Dedifferentiated amniotic fluid mesenchymal stem cell (primary cell): ENCODE results near the gene CHST15.

Experiments used
- DNase-seq: peaks from one replicate; pipeline ENCODE4 v3.0.0-alpha.2; 2016; ENCODE audit errors: extremely low spot score

Gene CHST15, protein sequence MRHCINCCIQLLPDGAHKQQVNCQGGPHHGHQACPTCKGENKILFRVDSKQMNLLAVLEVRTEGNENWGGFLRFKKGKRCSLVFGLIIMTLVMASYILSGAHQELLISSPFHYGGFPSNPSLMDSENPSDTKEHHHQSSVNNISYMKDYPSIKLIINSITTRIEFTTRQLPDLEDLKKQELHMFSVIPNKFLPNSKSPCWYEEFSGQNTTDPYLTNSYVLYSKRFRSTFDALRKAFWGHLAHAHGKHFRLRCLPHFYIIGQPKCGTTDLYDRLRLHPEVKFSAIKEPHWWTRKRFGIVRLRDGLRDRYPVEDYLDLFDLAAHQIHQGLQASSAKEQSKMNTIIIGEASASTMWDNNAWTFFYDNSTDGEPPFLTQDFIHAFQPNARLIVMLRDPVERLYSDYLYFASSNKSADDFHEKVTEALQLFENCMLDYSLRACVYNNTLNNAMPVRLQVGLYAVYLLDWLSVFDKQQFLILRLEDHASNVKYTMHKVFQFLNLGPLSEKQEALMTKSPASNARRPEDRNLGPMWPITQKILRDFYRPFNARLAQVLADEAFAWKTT

DNA sequence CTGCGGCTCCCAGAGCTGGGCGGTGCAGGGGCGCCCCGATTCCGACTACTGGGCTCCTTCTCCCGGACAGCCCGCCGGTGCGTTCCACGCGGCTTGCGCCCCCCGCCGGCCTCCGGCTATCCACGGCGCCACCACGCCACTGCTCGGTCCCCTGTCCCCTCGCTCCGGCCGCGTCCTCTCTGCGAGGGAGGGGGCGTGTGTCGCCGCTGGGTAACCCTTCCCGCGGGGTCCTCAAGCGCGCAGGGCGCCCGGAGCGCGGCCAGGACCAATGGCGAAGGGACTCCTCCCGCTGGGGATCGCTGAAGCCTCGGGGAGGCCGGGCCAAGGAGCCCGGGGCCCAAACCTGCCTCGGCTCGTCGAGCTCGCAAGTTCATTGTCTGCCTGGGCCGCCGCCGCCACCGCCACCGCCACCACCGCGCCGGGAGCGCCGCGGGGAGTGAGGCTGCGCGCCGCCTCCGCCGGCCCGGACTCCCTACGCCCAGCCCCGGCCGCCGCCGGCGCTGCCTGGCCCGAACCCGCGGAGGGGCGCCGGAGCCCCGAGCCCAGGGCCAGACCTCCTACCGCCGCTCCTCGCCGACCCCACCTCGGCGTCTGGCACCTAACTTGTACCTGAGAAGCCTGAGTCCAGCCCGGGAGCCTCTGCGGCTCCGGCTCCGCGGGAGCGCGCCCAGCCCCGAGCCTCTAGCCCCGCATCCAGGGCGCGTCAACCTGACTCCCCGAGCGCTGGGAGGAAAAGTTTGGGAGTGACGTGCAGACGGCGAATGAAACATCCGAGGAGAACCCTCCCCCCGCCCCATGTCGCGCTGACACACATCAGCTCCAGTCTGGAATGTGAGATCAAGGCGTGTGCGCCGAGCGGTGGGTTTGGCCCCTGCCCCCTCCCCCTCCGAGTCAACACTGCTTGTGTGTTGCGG is at the start of gene CHST15:
TSS of gene CHST15 (minus strand) at position 739 of the 914 bp plus-strand sequence. CDS start 47,386 bp downstream, outside the sequence.
- DNase-seq: peak; percentile 62

DNA sequence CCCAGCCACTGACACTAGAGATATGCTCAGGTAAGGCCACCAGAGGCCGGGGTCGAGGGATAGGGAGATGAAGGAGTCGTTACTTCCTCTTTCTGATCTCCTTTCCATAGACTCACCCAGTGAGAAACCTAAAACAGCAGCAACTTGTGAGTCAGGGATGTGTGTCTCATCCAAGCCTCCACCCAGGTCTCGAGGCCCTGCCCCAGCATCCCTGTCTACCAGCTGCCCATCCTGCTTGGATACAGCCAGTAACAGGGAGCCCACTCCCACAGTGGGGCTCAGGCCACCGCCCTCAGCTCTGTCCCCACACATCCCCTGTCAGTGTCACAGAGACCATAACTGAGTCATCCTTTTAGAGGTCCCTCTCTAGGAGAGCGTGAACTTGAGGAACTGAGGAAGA is 49.6 kb upstream of the CHST15 start:
- no peak for DNase-seq

DNA sequence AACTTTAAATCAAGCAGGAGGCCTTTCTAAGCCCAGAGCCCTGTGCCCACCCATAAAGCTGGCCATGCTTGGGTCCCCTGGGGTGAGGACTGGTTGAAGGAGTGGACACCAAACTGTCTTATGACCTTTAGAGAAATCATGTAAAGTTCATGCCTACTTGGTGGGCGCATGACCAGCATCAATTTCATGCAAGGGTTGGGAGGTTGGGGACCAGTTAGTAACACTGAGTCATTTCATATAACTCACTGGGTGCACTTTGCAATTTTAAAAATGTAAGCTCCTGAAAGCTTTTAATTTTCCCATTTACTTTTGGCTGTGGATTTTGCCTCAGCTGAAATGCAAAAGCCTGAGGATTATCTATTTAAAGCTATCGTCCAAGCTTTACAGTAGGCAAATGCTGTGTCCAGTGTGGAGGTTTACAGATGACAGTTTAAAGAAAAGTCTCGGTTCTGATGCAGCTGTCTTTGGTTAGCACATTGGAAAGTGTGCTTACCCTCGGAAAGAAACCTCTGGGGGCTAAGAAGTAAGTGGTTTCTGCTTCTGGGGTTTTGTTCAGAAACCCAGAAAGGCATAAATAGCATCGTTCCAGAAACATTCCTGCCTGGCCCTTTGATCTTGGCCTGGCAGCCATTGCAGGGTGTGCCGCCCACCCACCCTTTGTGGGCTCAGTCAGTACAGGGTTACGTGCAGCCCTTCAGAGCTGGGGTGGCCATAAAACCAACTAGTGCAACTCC is 48.8 kb upstream of the CHST15 start:
- DNase-seq: no peak

DNA sequence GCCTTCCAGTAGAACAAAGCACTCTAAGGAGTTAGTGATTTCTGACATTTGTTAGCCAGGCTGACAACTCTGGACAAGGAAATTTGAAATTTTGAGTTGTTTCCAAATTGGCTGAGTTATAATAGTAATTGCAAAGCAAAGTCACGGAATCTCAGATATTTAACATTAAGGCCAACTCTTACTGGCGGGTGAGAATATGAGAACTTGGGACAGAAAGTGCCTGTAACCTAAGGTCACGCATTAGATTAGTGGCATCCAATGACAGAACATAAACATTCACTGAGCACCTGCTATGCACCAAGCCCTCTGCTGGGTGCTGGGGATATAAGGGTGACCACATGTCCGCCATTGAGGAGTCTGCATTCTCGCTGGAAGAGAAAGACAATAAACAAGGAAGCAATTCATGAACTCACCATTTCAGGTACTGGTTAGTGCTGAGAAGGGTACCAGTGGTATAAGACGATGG is 45.5 kb upstream of the CHST15 start:
- no peak for DNase-seq

DNA sequence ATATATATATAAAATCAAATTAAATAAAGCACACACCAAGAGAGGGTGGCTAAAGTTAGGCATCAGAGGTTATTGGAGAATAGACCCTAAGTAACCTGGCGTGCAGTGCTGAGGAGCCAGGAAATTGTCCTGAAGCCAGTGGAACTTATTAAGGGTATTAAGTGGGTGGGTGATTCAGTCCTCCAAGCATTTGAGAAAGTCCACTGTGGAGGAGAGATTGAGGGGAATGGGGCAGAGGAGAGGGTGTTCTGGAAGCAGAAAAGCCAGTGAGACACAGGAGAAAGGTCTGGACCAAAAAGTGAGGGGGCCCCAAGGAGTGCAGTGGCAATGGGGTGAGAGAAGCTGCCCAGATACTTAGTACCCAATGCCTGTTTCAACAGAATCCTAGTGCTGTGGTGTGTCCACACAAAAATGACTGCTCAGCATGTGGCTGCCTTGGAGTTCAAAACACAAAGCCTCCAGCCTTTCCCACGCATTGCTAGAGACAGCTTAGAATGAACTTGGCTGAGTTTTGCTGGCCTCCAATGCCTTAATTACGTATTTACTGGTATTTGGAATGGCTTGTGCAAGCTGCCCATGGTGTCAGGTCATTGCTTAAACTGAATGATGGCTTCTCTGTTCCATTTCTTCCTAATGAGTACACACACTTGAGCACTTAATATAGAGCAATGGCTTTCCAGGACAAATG is 44.9 kb upstream of the CHST15 start:
- no peak for DNase-seq

DNA sequence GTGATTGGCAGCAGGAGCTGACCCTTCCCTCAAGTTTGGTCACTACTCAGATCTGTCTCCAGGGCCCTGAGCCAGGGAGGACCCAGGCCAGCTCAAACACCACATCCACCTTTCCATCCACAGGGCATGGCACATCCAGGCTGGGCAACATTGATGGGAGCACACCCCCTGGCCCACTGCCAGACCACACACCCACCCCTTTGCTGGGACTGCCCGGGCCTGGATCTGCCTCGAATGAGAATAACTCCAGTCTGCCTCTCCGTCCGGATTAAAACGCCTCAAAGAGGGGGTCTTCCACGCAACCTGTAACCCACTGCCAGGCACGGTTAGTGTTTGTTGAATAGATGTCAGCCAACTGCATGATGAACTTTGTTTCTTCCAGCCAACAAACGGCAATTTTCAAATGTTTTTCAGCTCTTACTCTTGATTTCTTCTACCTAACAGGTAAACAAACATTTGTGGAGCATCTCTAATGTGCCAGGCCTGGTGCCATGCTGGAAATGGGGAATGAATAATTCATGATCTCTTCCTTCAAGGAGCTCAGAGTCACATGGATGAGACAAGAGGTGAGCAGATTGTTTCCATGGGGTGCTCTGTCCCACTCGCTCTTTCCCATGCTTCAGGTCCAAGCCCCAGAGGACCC is 41.0 kb upstream of the CHST15 start:
- DNase-seq: no peak

DNA sequence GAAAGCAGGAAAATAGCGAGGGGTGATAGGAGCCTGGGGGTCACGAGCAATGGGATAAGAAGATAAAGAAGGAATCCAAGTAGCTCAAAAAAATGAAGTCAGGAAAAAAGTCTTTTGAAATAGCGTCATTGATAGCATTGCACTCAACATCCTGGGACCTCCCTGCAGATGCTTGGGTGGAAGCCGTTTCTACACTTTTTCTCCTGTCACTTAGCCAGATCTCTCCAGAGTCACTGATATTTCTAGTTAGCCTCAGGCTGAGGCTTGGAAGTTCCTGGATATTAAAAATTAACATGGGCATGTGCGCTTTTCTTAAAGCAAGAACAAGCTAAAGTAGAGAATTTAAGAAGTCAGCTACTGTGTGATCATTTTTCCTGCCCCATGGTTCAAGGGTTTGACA is 39.5 kb upstream of the CHST15 start:
- no peak for DNase-seq

DNA sequence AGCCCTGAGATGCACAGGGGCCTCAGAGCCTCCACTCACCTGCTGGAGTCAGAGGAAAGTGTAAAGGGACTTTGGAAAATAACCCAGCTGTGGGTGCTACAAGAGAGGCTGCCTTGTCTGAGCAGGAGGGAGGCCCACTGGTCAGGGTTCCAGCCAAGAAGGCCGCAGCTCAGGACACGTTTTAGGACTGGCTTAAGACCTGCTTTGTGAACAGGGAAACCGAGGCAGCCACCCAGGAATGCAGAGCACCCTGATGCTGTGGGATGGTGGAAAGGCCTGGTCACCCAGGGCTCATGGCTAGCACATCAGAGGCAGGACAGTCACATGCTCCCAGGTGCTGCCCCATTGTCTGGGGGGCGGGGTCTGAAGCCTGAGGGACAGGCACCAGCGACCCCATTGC is 38.9 kb upstream of the CHST15 start:
- no peak for DNase-seq

DNA sequence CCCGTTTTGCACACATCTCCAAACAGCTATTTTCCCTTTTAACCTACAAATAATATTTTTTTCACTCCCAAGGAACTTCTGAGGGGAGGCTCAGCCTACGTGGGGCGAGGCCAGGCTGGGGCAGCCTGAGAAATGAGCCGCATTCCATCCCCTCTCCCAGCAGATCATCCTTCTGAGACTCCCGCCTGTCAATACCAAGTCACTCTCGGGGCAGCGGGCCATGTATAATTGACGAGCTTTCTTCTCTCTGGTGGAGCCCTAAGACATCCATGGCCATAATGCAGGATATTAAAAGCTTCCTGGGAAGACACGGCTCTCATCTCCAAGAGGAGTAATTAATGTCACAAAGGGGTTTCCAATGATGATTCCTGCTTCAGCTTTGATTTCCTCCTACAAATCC is 37.8 kb upstream of the CHST15 start:
- no peak for DNase-seq

DNA sequence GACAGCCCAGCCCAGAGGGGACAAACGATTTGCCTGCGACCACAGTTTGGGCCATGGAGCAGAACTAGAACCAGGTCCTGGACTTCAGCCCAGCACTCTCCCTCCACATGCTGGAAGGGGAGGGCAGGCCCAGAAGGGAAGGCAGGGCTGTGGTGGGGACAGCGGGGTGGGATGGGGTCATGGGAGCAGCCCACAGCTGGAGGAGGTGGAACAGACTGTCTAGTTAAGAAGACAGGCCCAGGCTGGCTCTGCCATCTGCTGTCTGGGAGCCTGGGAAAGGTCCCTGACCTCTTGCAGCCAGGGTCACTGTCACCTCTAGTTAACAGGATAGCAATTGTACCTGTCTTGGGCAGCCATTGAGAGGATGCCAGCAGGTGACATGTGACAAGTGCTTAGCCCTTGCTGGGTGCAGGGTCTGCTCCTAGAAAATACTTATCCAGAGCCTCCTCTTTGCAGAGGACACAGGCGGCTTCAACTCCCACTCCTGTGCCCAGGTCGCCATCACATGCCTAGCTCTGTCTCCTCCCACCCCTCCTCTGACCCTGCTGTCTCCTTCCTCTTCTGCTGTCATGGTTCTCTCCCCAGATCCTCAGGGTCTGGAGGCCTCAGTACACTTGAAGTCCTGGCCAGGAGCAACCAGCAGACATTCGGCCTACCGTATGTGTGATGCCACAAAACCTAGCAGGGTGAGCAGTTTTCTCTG is 37.0 kb upstream of the CHST15 start:
- DNase-seq: no peak

DNA sequence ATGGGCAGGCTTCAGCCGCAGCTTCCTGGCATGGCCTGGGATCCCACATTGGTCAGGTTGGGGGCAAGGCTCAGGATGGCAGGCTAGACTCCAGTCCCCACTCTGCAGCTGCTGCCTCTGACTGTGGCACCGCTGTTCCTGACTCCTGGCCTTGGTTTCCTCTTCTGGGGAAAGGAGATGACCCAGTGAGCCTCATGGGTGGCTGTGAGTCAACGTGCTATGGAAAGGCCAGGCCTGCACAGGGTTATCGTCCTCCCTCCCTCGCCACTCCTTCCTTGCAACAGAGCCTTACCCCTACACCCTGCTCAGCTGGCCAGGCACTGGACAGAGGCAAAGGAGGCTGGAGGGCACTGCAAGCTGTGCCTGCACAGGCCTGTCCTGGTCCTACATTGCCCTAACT is 36.1 kb upstream of the CHST15 start:
- no peak for DNase-seq

DNA sequence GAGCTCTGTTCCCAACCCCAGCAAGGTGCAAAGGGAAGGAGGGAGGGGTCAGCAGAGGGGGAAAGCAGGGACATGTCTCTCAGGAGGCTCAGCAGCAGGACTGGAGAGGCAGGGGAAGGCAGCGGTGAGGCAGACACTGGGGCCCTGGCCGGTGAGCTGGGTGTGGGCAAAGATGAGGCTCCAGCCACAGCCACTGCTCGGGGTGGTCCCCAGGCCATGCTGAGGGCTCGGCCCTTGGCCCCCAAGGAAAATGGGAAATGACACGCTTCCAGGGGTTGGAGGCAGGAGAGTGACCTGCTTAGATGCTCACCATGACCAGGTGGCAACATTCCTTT is 35.4 kb upstream of the CHST15 start:
- no peak for DNase-seq

DNA sequence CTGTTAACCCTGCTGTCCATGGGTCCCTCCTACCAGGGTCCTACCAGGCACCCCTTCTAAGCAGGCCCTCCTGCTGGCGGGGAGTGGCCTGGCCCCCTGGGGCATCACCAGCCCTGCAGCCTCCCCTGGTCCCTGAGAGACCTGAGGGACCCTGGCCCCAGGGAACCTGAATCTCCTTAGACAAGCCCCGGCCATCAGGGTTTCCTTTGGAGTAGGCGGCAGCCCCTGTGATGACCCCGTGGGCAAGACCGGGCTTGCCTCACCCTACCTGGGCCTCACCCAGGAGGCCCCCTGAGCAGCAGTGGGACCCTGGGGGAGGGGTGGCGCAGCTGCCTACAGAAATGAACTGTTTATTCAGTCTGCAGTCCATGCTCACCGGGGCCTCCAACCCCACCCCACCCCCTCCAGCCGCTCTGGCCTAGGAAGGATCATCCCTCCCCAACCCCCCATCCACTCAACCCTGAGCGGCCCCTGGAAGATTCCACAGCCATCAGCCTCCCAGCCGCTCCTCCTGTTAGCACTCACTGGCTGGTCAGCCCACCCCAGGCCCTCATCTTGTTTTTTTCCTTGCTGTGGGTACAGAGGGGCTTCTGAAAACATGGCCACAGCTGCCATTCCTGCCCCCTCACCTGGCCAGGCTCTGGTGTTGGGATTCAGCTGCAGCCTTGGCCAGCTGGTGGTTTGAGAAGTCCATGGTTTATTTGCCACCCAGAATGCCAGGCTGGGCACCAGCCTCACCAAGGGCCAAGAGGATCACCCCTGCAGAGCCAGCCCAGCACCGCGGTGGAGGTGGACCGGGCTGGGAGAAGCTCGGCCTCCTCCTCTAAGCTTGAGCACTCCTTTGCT is 34.8 kb upstream of the CHST15 start:
- DNase-seq: no peak

DNA sequence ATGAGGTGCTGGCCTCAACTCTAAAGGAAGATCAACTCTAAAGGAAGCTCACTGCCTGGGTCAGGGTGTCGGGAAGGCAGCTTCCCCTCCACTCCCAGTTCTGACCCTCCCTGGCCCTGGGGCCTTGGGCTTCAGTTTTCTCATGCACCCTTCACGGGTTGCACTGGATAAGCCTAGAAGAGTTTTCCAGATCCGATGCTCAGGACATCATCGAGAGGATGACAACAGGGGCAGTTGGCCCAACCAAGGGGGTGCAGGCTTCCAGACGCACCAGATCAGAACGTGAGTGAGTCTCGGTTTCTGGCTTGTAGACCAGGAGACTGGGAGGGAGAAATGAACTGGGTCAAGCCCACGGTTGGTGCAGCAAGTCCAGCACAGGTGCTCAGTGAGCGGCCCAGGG is 34.2 kb upstream of the CHST15 start:
- no peak for DNase-seq

DNA sequence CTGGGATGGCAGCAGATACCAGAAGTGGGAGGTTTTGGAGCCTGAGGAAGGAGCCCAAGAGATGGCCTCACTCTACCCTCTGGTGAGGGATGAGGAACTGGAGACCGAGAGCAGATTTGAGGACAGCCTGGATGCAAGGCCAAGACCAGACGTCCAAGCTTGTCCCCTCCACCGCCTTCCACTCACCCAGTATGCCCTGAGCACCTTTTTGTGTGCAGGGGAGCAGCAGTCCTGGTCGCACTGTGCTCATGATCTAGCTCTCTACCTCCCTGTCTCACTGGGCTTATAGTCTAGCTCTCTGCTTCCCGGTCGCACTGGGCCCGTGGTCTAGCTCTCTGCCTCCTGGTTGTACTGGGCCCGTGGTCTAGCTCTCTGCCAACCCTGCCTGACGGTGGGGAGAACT is 33.6 kb upstream of the CHST15 start:
- no peak for DNase-seq

DNA sequence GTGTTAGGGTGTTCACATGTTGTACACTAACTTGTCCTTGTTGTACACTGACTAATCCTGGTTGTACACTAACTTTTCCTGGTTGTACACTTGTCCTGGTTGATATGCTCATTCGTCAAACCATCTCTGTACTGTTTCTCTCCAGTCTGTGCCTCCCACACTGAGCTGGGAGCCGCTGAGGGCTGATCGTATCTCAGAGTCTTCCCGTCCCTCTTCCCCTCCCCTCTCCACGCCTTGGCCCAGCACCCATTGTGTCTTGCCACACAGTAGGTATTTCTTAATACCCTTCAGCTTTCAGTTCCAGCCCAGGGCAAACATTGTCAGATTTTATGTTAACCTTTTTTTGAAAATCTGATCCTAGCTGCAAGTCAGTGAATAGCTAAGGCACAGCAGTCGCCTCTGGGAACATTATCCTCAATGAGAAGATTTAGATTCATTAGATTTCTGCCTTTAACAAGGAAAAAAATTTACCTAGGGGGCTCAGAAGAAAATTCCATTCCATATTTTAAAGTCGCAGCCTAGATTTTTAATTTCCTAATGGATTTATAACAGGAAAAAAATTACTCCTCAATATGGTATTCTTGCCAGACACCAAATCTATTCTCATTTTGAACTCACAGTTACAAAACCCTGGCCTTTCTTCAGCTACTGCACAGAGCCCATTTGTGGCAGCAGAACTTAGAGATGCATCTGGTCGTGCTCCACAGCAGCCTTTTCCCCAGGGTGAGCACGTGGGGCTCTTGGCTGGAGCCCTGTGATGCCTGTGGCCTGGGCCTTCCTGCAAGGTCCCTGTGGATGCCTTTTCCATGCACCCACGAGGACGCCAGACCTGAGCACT is 33.0 kb upstream of the CHST15 start:
- DNase-seq: no peak

DNA sequence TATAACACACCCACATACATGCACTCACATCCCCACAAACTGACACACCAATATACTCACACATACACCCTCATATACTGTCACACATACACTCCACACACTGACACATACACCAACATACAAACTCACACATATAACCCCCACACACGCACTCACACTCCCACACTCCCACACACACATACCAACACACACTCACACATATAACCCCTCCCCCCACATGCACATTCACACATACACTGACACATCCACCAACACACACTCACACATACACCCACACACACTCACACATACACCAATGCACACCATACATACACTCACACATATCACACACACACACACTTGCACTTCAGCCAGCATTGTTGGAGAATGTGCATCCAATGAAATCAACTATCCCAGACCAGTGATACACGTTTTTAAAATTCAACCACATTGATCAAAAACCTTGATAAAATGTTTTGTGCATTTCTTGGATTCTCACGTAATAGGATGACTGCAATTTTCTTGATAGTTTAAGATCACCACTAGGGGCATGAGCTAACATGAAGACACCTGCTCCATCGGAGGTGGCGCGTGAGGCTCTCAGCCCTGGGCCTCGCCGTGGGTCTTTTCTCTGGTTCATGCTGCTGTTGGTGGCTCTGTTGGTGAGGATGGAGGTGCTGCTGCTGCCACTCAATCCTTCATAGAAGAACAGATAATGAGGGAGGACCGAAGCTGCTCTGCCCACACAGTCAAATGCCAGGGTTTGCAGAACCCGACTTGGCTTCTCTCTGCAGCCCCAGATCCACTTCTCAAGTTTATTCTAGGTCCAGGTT is 32.1 kb upstream of the CHST15 start:
- peak; percentile 39 for DNase-seq
